SJSA1 (cell line): ENCODE measurements around the gene IKZF1. TPM values are rescaled to one million over a fixed set of nuclear protein-coding genes. Genes with fewer than 3 reads are reported as not detected.

Experiments used
- DNase-seq, 2 experiments: peaks; one replicate each; pipeline ENCODE4 v3.0.0-alpha.2; 2015 to 2020; ENCODE audit warnings: low spot score in 2 of 2, low read depth in 1 of 2
- H3K27ac ChIP-seq: fragments of 250-450 bp; sonication (Bioruptor Pico); 2 replicates; pipeline ENCODE4 v1.5.1; 2020; ENCODE audit warnings: mild to moderate bottlenecking, moderate library complexity
- H3K27me3 ChIP-seq: fragments of 250-450 bp; sonication (Bioruptor Pico); replicated peaks from 2 replicates; pipeline ENCODE4 v1.5.1; 2020; ENCODE audit warnings: mild to moderate bottlenecking, moderate library complexity
- H3K36me3 ChIP-seq: fragments of 250-450 bp; sonication (Bioruptor Pico); 2 replicates; pipeline ENCODE4 v1.5.1; 2020; ENCODE audit warnings: mild to moderate bottlenecking
- H3K4me1 ChIP-seq: fragments of 250-450 bp; sonication (Bioruptor Pico); replicated peaks from 2 replicates; pipeline ENCODE4 v1.6.1; 2021; ENCODE audit warnings: mild to moderate bottlenecking
- H3K4me3 ChIP-seq: fragments of 250-450 bp; sonication (Bioruptor Pico); 2 replicates; pipeline ENCODE4 v1.5.1; 2020; ENCODE audit warnings: mild to moderate bottlenecking
- H3K9me3 ChIP-seq: fragments of 250-450 bp; sonication (Bioruptor Pico); replicated peaks from 2 replicates; pipeline ENCODE4 v1.5.1; 2020; ENCODE audit warnings: mild to moderate bottlenecking
- total RNA-seq: library from RNA; depleted of rRNA; stranded (reverse); fragments of >200 nt; shearing (Covaris generic); gene quantifications from 2 replicates; pipeline ENCODE4 v1.2.3, GENCODE V29; 2014; rRNA removed

Gene IKZF1
- total RNA-seq, result not detected in 2 replicates

DNA sequence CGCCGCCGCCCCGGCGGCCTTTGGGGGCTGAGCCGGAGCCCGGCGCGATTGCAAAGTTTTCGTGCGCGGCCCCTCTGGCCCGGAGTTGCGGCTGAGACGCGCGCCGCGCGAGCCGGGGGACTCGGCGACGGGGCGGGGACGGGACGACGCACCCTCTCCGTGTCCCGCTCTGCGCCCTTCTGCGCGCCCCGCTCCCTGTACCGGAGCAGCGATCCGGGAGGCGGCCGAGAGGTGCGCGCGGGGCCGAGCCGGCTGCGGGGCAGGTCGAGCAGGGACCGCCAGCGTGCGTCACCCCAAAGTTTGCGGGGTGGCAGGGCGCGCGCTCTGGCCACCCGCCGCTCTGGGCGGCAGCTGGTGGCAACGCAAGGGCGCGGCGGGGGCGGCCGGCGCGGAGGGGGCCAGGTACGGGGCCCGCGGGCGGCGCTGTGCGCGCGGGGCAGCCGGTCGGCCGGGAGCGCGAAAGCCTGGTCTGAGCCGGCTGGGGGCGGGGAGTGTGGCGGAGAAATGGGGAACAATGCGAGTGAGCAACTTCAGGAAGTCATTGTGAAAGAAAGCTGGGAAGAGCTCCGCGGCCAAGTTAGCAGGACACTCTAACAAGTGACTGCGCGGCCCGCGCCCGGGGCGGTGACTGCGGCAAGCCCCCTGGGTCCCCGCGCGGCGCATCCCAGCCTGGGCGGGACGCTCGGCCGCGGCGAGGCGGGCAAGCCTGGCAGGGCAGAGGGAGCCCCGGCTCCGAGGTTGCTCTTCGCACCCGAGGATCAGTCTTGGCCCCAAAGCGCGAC, at the start of gene IKZF1:
IKZF1 (plus strand) TSS at position 588 of the 782 bp plus-strand sequence. CDS start 14,346 bp downstream, outside the sequence.
- Histone ChIP-seq H3K4me3 (no peak within 1 kb of the TSS), H3K27me3 (peaks cover 20% of the 10 kb centered on the region), H3K4me1 (no peaks in the 10 kb centered on the region), H3K36me3 (no peaks in the 10 kb centered on the region), H3K9me3 (no peaks in the 10 kb centered on the region), H3K27ac (no peak within 1 kb of the TSS)
- DNase-seq, result no peak

GRCh38 chr7:50261593-50261992, 42.9 kb upstream of the IKZF1 start:
- no peak overlapping the region for H3K4me3 ChIP-seq
- no peaks in the 10 kb centered on the region for H3K4me1 ChIP-seq
- H3K27me3 ChIP-seq, result no peaks in the 10 kb centered on the region
- no peak overlapping the region for H3K27ac ChIP-seq
- no peaks in the 10 kb centered on the region for H3K9me3 ChIP-seq
- no peak for DNase-seq
- no peaks in the 10 kb centered on the region for H3K36me3 ChIP-seq

GRCh38 chr7:50262446-50262845, 42.1 kb upstream of the IKZF1 start:
- Histone ChIP-seq H3K27ac (no peak overlapping the region), H3K9me3 (no peaks in the 10 kb centered on the region), H3K36me3 (no peaks in the 10 kb centered on the region), H3K4me1 (no peaks in the 10 kb centered on the region), H3K27me3 (no peaks in the 10 kb centered on the region), H3K4me3 (no peak overlapping the region)
- DNase-seq, result no peak

- no peaks in the 10 kb centered on the region for H3K9me3 ChIP-seq
- H3K27me3 ChIP-seq, result no peaks in the 10 kb centered on the region
- H3K36me3 ChIP-seq, result no peaks in the 10 kb centered on the region
- no peak for DNase-seq
- no peak overlapping the region for H3K27ac ChIP-seq
- H3K4me1 ChIP-seq, result no peaks in the 10 kb centered on the region
- no peak overlapping the region for H3K4me3 ChIP-seq
Observed at GRCh38 chr7:50262916-50263690, 41.4 kb upstream of the IKZF1 start.

DNA sequence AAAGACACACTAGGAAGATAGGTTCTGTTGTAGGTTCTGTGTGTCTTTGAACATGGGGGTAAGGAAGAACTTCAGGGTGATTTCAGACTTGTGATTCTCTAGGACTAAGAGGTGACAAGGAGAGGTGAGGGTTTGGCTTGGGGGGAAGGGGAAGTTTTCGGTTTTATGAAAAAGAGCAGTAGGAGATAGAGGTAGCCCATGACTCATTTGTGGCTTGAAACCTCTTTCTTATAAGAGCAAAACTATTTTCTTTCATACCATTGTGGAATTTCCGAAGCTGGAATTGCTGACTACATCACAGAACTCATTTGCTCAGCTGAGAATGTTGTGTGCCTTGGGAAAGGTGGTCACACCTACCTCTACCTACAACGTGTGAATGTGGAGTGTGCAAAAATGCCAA, 39.6 kb upstream of the IKZF1 start:
- Histone ChIP-seq H3K27ac (no peak overlapping the region), H3K36me3 (no peaks in the 10 kb centered on the region), H3K27me3 (no peaks in the 10 kb centered on the region), H3K4me3 (no peak overlapping the region), H3K9me3 (no peaks in the 10 kb centered on the region), H3K4me1 (no peaks in the 10 kb centered on the region)
- no peak for DNase-seq

GRCh38 chr7:50265968-50266634, 38.4 kb upstream of the IKZF1 start:
- no peak for DNase-seq
- Histone ChIP-seq H3K4me1 (no peaks in the 10 kb centered on the region), H3K9me3 (no peaks in the 10 kb centered on the region), H3K36me3 (no peaks in the 10 kb centered on the region), H3K27me3 (no peaks in the 10 kb centered on the region), H3K4me3 (no peak overlapping the region), H3K27ac (no peak overlapping the region)

- Histone ChIP-seq H3K27ac (no peak overlapping the region), H3K4me1 (no peaks in the 10 kb centered on the region), H3K4me3 (no peak overlapping the region), H3K9me3 (no peaks in the 10 kb centered on the region), H3K36me3 (no peaks in the 10 kb centered on the region), H3K27me3 (no peaks in the 10 kb centered on the region)
- DNase-seq, result no peak
Observed at GRCh38 chr7:50266635-50267386, 37.7 kb upstream of the IKZF1 start.

DNA sequence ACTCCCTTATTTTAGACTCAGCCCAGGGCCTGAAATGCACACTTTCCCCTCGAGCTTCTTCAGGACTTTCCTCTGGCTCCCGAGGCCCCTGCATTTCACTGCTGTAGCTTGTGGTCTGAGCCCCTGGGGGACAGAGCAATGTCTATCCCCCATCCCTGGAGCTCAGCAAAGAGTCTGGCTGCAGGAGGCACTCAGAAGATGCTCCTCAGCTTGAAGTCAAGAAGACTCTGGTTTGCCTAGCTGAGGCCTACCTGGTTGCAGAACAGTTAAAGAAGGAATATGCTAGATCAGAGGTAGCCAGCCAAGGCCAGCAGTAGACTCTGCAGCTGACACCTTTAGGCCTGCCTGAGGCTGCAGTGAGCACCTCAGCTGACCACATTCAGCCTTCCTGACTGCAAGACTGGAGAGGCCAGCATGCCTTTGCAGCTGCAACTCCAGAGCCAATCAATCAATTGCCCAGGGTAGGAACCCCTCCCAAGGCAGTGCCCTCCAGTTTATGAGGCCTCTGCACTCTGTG, 36.9 kb upstream of the IKZF1 start:
- H3K4me3 ChIP-seq, result no peak overlapping the region
- H3K4me1 ChIP-seq, result no peaks in the 10 kb centered on the region
- H3K27me3 ChIP-seq, result no peaks in the 10 kb centered on the region
- H3K36me3 ChIP-seq, result no peaks in the 10 kb centered on the region
- H3K27ac ChIP-seq, result no peak overlapping the region
- H3K9me3 ChIP-seq, result no peaks in the 10 kb centered on the region
- no peak for DNase-seq

- Histone ChIP-seq H3K27me3 (no peaks in the 10 kb centered on the region), H3K4me3 (no peak overlapping the region), H3K4me1 (no peaks in the 10 kb centered on the region), H3K9me3 (no peaks in the 10 kb centered on the region), H3K27ac (no peak overlapping the region), H3K36me3 (no peaks in the 10 kb centered on the region)
- no peak for DNase-seq
Observed at GRCh38 chr7:50268223-50268622, 36.3 kb upstream of the IKZF1 start.

- Histone ChIP-seq H3K27ac (no peak overlapping the region), H3K27me3 (no peaks in the 10 kb centered on the region), H3K4me3 (no peak overlapping the region), H3K36me3 (no peaks in the 10 kb centered on the region), H3K4me1 (no peaks in the 10 kb centered on the region), H3K9me3 (no peaks in the 10 kb centered on the region)
- no peak for DNase-seq
Observed at GRCh38 chr7:50268990-50269389, 35.5 kb upstream of the IKZF1 start.

GRCh38 chr7:50270531-50271018, 33.9 kb upstream of the IKZF1 start:
- no peak overlapping the region for H3K27ac ChIP-seq
- no peaks in the 10 kb centered on the region for H3K9me3 ChIP-seq
- H3K4me3 ChIP-seq, result no peak overlapping the region
- no peaks in the 10 kb centered on the region for H3K36me3 ChIP-seq
- no peak for DNase-seq
- no peaks in the 10 kb centered on the region for H3K4me1 ChIP-seq
- H3K27me3 ChIP-seq, result no peaks in the 10 kb centered on the region

- DNase-seq, result no peak
- H3K27ac ChIP-seq, result no peak overlapping the region
- H3K27me3 ChIP-seq, result no peaks in the 10 kb centered on the region
- no peaks in the 10 kb centered on the region for H3K36me3 ChIP-seq
- no peaks in the 10 kb centered on the region; the same call in 1 of the 2 replicates for H3K9me3 ChIP-seq
- H3K4me1 ChIP-seq, result no peaks in the 10 kb centered on the region
- H3K4me3 ChIP-seq, result no peak overlapping the region
Observed at GRCh38 chr7:50272808-50273207, 31.7 kb upstream of the IKZF1 start.

DNA sequence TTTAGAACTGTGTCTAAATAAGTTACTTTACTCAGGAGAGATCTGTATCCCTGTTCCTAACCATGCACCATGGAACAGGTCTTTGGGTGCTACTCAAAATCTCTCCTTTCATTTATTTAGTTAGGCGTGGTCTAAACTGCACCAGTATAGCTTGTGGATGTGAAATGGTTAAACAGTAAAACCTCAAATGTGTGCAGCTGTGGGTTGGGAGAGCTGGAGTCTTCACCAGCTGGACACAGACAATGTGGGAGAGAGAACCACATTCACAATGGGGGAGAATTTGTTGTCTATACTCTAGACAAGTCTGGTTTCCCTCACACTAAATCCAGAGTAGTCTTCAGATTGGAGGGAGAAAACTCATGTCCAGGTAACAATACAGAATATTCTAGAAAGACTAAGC, 31.2 kb upstream of the IKZF1 start:
- Histone ChIP-seq H3K9me3 (no peaks in the 10 kb centered on the region; the same call in 1 of the 2 replicates), H3K27me3 (no peaks in the 10 kb centered on the region), H3K27ac (no peak overlapping the region), H3K4me1 (no peaks in the 10 kb centered on the region), H3K36me3 (no peaks in the 10 kb centered on the region), H3K4me3 (no peak overlapping the region)
- DNase-seq, result no peak
